GM13977 (cell line): ENCODE data around the gene NEIL1.

ENCODE experiments used
- DNase-seq: peaks from one replicate; pipeline ENCODE4 v3.0.0; 2012; ENCODE audit warnings: low spot score
- CTCF ChIP-seq: IDR thresholded peaks from 2 replicates; pipeline ENCODE4 v1.5.1; 2012; ENCODE audit warnings: mild to moderate bottlenecking, control low read depth; ENCODE audit not compliant: insufficient read depth; ENCODE audit errors: extremely low read depth, missing control alignments
- in situ Hi-C: fragments of 300-500 bp; cut with MboI; formaldehyde crosslinking; loops from one replicate; pipeline ENCODE4 v1.12.0; 2022; ENCODE audit warnings: low sequenced_read_pairs, low pct_unique_long_range_greater_than_20kb, mixed read lengths, inconsistent platforms; ENCODE audit not compliant: unreplicated experiment

Gene NEIL1

GRCh38 chr15:75358771-75359536 lies 12.1 kb downstream of the NEIL1 start:
- no peak for TF ChIP-seq CTCF
- in situ Hi-C loops: loop anchor here (25.0 kb wide), 1 partner anchor 278 kb away; the partner anchor contains the start of genes IMP3, SNUPN and SNX33
- no peak for DNase-seq

GRCh38 chr15:75359537-75360250 lies 12.9 kb downstream of the NEIL1 start:
- DNase-seq: no peak
- no peak for TF ChIP-seq CTCF
- in situ Hi-C loops: loop anchor here (25.0 kb wide), 1 partner anchor 278 kb away; the partner anchor contains the start of genes IMP3, SNUPN and SNX33

GRCh38 chr15:75360391-75360790 lies 13.6 kb downstream of the NEIL1 start:
- no peak for DNase-seq
- in situ Hi-C loops: loop anchor here (25.0 kb wide), 1 partner anchor 277 kb away; the partner anchor contains the start of genes IMP3, SNUPN and SNX33
- TF ChIP-seq CTCF: no peak

- no peak for TF ChIP-seq CTCF
- in situ Hi-C loops: loop anchor here (25.0 kb wide), 1 partner anchor 276 kb away; the partner anchor contains the start of genes IMP3, SNUPN and SNX33
These were observed 14.0 kb downstream of the NEIL1 start for GRCh38 chr15:75360856-75361255.

GRCh38 chr15:75361361-75361988 lies 14.6 kb downstream of the NEIL1 start:
- in situ Hi-C loops: loop anchor here (25.0 kb wide), 1 partner anchor 276 kb away; the partner anchor contains the start of genes IMP3, SNUPN and SNX33
- TF ChIP-seq CTCF: no peak

More at GRCh38 chr15:75360856-75361255, 14.0 kb downstream of the NEIL1 start:
- DNase-seq: no peak

GRCh38 chr15:75361989-75362641 lies 15.3 kb downstream of the NEIL1 start:
- no peak for DNase-seq
- in situ Hi-C loops: loop anchor here (25.0 kb wide), 1 partner anchor 275 kb away; the partner anchor contains the start of genes IMP3, SNUPN and SNX33
- TF ChIP-seq CTCF: no peak

More at GRCh38 chr15:75361361-75361988, 14.6 kb downstream of the NEIL1 start:
- DNase-seq: no peak
